Adipose tissue (tissue), 3 donors: Measurements from ENCODE around the gene NCSTN. TPM values are rescaled to one million over a fixed set of nuclear protein-coding genes. Genes with fewer than 3 reads are reported as not detected.

Experiments
- H3K27ac ChIP-seq: one replicate; pipeline ENCODE4 v1.5.1; 2013; ENCODE audit warnings: low read depth, low read length
- WGBS, 3 donors: extraction: QIAGEN DNeasy Blood & Tissue Kit; methylation state at CpG; one replicate each; pipeline ENCODE4 v1.1.7; 2013; 5-methylcytosine and 5-hydroxymethylcytosine counted together
- polyA plus RNA-seq, 3 donors: library from polyadenylated mRNA; stranded (reverse); fragments of 200-250 nt; gene quantifications; one replicate each; pipeline ENCODE4 v1.2.3, GENCODE V29; 2013
- donor health status: healthy with polysubstance abuse.
- donor health status: Bipolar disorder and iron deficiency.
- donor health status: healthy.

The NCSTN gene
- polyA plus RNA-seq, 3 donors = 31.7 to 63.2 (median 45.5) TPM

DNA sequence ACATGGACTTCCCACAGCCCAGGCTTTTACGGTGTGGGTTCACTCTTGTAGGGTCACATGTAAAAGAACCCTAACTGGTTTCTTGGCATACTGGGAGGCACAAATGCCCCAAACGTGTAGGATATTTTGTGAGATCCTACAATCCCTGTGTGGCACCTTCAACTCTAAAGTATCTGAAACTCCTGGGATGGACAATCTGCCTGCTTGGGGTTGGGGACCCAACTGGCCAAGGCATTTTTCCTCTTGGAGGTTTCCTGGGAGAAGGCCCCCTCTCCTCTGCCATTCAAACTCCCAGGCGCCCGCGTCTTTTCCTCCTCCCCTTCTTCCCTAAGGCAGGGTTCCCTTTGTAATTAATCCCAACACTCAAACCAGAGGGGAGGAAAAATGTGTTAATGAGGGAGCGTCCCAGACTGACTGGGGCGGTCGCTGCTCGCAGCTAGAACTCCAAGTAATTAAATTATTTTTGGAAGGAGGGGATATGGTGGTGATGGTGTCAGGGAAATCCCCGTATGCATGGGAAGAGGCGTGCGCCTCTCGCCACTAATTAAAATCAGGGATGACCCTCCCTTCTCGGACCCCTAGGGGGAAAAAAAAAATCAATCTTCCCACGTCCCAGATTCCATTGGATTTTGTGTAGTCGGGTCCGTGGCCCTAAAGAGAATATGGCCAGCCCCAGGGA, 56.5 kb downstream of the NCSTN start:
- no peak overlapping the region for H3K27ac ChIP-seq
- 40 to 50% (median 44%) methylated on average over 17 of the region's 17 CpGs for WGBS, 3 donors

DNA sequence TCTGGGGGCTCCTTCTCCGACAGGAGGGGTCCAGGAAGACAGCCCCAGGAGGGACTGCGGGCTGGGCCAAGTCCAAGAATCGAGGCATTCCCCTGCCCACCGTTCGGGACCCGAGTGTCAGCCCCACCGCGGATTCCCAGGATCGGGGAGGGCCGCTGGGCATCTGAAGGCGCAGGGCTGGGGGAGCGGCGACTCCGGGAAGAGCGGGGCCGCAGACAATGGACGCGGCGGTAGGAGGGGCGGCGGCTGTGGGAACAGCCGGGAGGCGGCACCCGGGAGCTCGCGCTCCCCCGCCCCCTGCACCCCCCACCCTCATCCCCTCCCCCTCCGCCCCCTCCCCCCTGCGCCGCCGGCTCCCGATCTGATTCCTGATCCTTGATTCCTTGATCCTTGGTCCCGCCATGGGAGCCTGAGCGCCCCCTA, 57.1 kb downstream of the NCSTN start, which contains the start of gene VANGL2:
Gene VANGL2 (plus strand): TSS at position 342 of the 423 bp plus-strand sequence. CDS start 15,274 bp downstream, outside the sequence.
- no peak within 1 kb of the TSS for H3K27ac ChIP-seq

GRCh38 chr1:160400646-160401486, 57.7 kb downstream of the NCSTN start:
- no peak overlapping the region for H3K27ac ChIP-seq
- 2 to 6% (median 5%) methylated on average over 53 to 55 of the region's 55 CpGs for WGBS, 3 donors

More for the DNA sequence above, 57.1 kb downstream of the NCSTN start, which contains the start of gene VANGL2:
- 0 to 2% (median 1%) methylated on average over 22 to 30 of the region's 34 CpGs for WGBS, 3 donors

GRCh38 chr1:160401487-160401805, 58.3 kb downstream of the NCSTN start:
- H3K27ac ChIP-seq = no peak overlapping the region
- WGBS, 3 donors = 51 to 63% (median 55%) methylated on average over 7 of the region's 7 CpGs

- no peak overlapping the region for H3K27ac ChIP-seq
These were observed 59.0 kb downstream of the NCSTN start for GRCh38 chr1:160402001-160402795.

GRCh38 chr1:160403244-160403643, 60.1 kb downstream of the NCSTN start:
- 45 to 79% (median 53%) methylated on average over 3 of the region's 3 CpGs for WGBS, 3 donors
- H3K27ac ChIP-seq = no peak overlapping the region

More at GRCh38 chr1:160402001-160402795, 59.0 kb downstream of the NCSTN start:
- WGBS, 3 donors = 55 to 65% (median 56%) methylated on average over 9 of the region's 9 CpGs

DNA sequence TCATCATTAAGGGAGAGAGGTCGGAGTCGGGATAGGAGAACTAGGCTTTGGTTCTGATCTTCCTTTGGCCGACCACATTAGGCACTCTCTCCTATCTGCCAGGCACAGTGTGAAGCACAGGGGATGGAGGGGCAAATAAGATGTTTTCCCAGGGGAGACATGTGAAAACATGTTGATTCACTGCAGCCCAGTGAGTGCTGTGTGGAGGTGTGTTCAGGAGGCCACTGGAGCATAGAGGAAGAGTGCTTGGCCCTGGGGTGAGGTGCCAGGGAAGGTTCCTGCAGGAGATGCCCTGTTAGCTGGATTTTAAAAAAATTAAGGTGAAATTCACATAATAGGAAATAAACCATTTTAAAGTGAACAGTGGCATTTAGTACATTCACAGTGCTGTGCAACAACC, 60.9 kb downstream of the NCSTN start:
- H3K27ac ChIP-seq = no peak overlapping the region
- 92 to 98% (median 96%) methylated on average over 3 of the region's 3 CpGs for WGBS, 3 donors

DNA sequence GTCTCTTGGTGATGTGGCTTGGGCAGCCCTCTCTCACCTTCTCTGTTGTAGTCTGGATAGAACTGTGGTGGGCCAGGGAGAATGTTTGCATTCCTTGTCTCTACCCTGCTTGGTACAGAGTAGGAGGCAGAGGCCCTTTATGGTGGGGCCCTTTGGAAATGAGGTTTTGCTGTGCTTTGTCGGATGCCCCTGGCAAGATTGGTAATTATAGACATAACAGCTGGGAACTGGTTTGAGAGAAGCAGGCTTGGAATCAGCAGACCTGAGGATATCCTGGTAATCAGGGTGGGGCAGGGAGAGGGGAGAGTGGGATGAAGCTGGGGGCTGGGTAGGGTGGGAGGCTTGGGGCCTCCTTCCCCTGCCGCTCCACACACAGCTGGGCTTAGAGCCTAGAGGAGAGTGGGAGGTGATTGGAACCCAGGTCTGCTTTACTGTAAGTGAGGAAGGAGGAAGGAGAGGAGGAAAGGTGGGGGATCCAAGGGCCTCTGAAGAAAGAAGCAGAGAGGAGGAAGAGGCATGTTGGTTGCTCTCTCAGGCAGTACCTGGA, 62.2 kb downstream of the NCSTN start:
- WGBS, 3 donors = 80 to 97% (median 84%) methylated on average over 2 of the region's 2 CpGs
- no peak overlapping the region for H3K27ac ChIP-seq

- WGBS, 3 donors = 86 to 90% (median 88%) methylated on average over 14 to 15 of the region's 15 CpGs
- H3K27ac ChIP-seq = no peak overlapping the region
These were observed 63.2 kb downstream of the NCSTN start for GRCh38 chr1:160406131-160406968.

- H3K27ac ChIP-seq = no peak overlapping the region
These were observed 64.9 kb downstream of the NCSTN start for GRCh38 chr1:160407839-160408801.

More at GRCh38 chr1:160407839-160408801, 64.9 kb downstream of the NCSTN start:
- WGBS, 3 donors = 82 to 87% (median 85%) methylated on average over 12 of the region's 12 CpGs

Other genes with a start within 250 kb of the NCSTN start
- gene IGSF8, start 244.8 kb upstream of the NCSTN start, polyA plus RNA-seq = 10 to 100 TPM; 13.8 to 24.8 (median 23.9) TPM
- gene ATP1A2, start 227.6 kb upstream of the NCSTN start, polyA plus RNA-seq = 100 to 1,000 TPM in 1 of 3 donors, 10 to 100 TPM in 1, 1 to 10 TPM in 1; 7.3 to 110 (median 25.6) TPM
- under 1 TPM; 0.13 to 0.56 (median 0.54) TPM for gene ATP1A4, start 191.8 kb upstream of the NCSTN start, polyA plus RNA-seq
- gene CASQ1, start 152.8 kb upstream of the NCSTN start, polyA plus RNA-seq = under 1 TPM in 2 of 3 donors, not detected in 1; 0.13 to 0.35 TPM
- 100 to 1,000 TPM in 2 of 3 donors, 10 to 100 TPM in 1; 54.6 to 289 (median 276) TPM for gene PEA15, start 138.0 kb upstream of the NCSTN start, polyA plus RNA-seq
- gene DCAF8, start 80.8 kb upstream of the NCSTN start, polyA plus RNA-seq = 100 to 1,000 TPM in 1 of 3 donors, 10 to 100 TPM in 2; 61.8 to 105 (median 74.6) TPM
- gene PEX19, start 58.2 kb upstream of the NCSTN start, polyA plus RNA-seq = 100 to 1,000 TPM in 1 of 3 donors, 10 to 100 TPM in 2; 24.7 to 135 (median 56.0) TPM
- 10 to 100 TPM; 47.4 to 86.6 (median 75.8) TPM for gene COPA, start 133 bp upstream of the NCSTN start, polyA plus RNA-seq
- gene NHLH1, start 23.7 kb downstream of the NCSTN start, polyA plus RNA-seq = under 1 TPM in 2 of 3 donors, not detected in 1; 0.07 to 0.21 TPM
- 1 to 10 TPM in 2 of 3 donors, under 1 TPM in 1; 0.58 to 1.9 (median 1.2) TPM for gene VANGL2, start 57.2 kb downstream of the NCSTN start, polyA plus RNA-seq
- gene SLAMF6, start 179.9 kb downstream of the NCSTN start, polyA plus RNA-seq = under 1 TPM; 0.22 to 0.73 (median 0.48) TPM
- 1 to 10 TPM in 2 of 3 donors, under 1 TPM in 1; 0.40 to 1.4 (median 1.0) TPM for gene CD84, start 236.1 kb downstream of the NCSTN start, polyA plus RNA-seq